Stimulated activated CD8-positive, alpha-beta memory T cell treated with anti-CD3 and anti-CD28 coated beads, Interleukin-7, amount 100 ng/mL, for 24 hours (primary cell): ENCODE results near the gene SCAMP5.
A peak's percentile ranks its signal among the peaks of the same experiment; 100 is the strongest.

Source experiments
- DNase-seq: peaks from one replicate; pipeline ENCODE4 v3.0.0-alpha.2; 2020; ENCODE audit warnings: low read depth

The SCAMP5 gene

DNA sequence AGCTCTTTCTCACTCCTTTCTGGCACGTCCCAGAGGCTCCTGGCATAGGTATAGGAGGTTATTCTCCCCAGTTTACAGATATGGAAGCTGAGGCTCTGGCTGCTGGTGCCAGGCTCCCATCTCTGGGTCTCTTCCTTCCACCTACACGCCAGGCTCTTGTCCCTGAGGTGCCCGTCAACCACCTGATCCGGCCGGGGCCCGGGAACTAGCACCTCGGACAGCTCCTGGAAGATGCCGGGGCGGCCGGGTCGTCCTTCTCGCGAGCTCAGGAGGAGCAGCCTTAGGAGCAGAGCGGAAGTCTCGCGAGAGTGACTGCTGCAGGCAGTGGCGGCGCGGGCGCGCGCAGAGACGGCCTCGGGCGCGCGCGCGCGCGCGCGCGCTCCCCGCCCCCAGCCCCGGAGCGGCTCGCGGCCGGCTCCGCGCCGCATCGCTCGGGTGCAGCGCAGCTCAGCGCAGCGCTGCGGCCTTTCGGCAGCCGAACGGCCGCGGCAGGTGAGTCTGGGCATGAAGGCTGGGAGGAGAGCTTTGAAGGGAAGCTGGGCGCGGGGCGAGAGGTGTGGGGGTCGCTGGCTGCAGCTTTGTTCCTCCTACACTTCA is at the start of gene SCAMP5:
TSS of gene SCAMP5 (plus strand) at position 382 of the 597 bp plus-strand sequence. CDS start 16,277 bp downstream, outside the sequence.
- peak; percentile 82 for DNase-seq

GRCh38 chr15:74950078-74950908 is 45.1 kb upstream of the SCAMP5 start:
- DNase-seq, result peak; percentile 65

DNA sequence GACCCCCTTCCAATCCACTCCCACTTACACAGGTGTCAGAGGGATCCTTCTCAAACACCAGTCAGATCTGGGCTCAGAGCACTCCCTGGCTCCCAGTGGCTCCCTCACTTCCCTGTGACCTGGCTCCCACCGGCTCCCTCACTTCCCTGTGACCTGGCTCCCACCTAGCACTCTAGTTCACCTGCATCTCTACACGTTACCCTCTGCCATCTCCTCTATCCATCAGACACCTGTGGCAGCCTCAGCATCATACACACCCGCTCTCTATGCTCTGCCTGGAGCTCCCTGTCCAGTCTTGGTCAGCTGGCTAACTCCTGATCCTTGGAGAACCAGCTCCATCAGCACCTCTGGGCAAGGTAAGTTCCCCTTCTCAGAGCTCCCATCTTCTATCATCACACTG is 44.4 kb upstream of the SCAMP5 start:
- no peak for DNase-seq

DNA sequence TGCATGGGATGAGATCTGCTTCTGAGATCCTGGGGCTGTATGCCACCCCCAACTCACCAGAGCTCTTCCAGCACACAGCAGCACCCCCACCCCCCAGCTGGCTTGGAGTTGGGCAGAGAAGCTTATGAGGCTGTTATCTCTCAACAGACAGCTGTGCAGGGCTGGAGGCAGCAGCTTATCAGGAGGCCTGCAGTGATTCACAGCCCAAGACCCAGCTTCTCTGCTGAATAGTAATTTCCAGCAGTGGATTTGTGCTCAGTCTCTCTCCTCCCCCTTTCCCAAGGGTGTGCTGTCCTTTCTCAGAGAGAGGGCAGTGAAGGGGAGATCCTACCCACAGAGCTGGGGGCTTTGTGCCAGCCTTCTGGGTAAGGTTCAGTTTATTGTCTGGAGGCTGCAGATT is 40.8 kb upstream of the SCAMP5 start:
- DNase-seq, result no peak

GRCh38 chr15:74955017-74955416 is 40.3 kb upstream of the SCAMP5 start:
- DNase-seq, result no peak

DNA sequence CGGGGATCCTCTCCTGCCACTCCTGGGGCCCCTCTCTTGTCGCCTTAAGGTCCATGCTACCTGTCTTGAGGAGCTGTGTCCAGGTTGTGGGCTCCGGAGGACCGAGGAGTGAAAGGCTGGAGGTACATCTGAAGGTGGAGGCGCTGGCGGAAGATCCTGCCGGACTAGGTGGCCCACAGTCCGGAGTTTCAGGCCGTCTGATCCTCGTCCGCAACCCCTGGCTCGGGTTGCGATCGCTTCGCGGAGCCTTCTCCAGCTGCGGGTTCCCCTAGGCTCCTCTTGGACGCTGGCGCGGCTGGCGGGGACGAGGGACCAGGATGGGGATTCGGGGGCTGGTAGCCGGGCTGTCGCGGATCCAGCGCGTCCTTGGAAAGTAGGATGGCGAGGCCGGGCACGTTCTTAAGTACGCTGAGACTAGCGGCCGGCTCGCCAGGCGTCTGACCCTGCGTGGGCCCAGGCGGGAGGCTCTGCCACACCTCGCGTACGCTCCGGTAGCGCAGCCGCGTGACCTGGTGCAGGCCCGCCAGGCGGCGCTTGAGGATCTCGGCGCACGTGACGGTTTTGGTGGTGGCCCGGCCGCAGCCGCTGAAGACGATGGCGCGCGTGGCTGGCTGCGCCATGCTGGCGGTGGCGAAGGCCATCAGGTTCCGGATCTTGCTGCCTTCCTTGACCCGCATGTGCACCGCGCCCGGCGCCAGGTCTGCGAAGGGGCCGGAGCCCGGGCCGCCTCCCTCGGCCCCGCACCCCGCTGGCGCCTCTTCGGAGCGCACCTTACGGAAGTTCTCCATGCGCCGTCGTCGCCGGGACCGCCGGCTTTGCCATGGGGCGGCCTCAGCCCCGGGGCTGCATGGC is 39.3 kb upstream of the SCAMP5 start:
- DNase-seq, result peak; percentile 22

DNA sequence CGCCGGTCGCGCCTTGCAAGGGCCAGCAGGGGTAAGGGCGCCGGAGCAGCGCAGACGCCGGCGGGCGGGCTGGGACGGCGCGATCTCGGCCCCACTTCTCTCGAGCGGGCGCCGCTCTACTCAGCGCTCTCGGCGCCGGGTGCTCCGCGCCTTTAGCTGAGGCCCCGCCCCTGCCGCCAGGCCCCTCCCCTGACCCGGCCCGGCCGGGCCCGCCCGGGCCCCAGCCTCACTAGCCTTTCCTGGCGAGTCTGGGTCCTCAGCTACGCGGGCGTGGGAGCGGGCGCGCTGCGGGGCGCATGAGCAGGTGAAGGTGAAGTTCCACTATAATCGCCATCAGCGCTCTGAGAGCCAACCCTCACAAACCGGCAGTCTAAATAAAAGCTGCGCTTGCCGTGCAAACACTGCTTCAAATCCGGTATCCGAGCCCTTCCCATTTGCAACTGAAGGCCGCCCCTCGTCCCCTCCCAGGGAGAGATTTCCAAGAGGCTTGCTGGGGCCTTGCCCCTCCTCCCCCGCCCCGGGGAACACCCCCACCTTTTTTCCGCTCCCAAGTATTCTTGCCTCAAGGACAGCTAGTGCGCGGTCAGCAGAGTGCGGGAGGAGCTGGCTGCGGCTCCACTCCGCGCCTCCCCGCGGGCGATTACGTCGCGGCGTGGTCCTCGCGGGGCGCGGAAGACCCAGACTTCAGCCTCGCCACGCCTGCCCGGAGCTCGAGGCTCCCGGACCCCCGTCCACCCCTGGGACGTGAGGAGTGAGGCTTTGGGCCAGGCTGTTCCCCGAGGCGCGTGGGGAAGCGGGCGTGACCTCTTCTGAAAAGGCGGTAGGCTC is 38.5 kb upstream of the SCAMP5 start, which contains the start of gene RPP25:
TSS of gene RPP25 (minus strand) at position 125 of the 828 bp plus-strand sequence. CDS start 189 bp downstream, outside the sequence.
- peak; percentile 57 for DNase-seq

- DNase-seq, result no peak
Observed at GRCh38 chr15:74957476-74958035, 37.8 kb upstream of the SCAMP5 start.

DNA sequence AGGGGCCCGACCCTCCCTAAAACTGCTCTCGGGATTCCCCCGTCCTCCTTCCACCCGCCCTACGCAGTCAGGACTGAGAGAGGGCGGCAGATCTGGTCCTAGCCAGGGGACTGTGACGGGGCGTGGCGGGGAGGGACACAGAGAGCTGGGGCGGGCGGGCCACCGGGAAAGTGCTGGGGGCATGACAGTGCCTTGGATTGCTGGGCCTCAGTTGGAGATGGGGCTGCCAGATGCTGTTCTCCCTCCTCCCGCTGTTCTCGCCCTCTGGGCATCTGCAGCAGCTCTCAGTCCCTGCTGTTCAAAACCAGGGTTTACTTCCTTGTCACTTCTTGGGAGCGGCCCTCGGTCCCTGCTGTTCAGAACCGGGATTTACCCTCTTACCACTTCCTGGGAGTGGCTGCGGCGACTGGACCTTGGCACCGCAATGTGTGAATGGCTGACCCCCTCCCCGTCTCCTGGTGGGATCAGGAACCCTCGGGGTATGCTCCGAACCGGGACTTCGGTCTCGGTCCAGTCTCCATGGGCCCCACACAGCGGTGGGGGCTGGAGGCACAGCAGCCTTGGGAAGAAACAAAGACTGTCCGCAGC is 36.9 kb upstream of the SCAMP5 start:
- no peak for DNase-seq

DNA sequence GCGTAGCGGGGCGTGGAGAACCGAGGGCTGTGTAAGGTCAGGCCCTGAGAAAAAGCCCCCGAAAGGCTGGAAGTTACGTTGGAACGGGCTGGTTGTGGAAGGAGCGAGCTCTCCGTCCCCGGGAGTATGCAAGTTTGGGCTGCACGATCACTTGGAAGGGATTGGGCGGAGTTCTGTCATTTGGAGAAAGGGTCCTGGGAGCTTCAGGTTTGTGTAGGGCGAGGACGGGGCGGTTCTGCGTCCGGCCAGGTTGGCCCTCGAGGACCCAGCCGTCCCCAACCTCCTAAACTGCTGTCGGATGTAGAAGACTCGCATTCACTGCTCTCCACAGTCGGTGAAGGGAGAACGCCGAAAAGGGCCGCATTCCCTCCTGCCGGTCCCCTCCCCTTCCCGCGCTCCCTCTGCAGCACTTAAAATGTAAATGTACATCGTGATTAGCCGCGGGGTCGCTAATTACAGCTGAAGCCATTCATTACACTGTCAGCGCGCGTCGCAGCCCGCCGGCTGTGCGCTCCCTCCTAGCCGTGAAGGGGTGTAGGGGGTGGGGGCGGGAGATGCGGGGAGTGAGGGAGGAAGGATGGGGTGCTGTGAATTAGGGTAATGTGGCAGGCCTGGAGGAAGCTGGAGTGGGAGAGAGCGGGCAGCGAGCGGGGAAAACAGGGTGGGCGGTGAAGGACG is 36.3 kb upstream of the SCAMP5 start:
- no peak for DNase-seq

- DNase-seq, result no peak
Observed at GRCh38 chr15:74959586-74959939, 35.8 kb upstream of the SCAMP5 start.

DNA sequence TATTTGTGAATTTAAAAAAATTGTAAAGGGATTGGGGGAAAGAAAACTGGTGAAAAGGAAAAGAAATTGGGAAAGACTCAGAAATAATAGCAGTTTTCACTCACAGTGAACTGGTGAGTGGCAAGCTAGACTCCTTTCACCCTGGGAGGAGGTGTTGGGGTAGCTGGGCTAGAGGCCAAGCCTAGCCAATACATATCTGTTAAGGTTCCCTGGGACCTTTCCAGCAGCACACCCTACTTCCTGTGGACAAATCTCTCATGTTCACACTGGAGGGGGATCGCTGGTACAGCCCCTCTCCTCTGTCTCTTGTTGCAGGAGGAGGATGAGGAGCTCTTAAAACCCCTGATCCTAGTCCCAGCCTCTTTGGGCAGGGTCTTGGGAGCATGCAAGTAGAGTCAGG is 35.1 kb upstream of the SCAMP5 start:
- no peak for DNase-seq

DNA sequence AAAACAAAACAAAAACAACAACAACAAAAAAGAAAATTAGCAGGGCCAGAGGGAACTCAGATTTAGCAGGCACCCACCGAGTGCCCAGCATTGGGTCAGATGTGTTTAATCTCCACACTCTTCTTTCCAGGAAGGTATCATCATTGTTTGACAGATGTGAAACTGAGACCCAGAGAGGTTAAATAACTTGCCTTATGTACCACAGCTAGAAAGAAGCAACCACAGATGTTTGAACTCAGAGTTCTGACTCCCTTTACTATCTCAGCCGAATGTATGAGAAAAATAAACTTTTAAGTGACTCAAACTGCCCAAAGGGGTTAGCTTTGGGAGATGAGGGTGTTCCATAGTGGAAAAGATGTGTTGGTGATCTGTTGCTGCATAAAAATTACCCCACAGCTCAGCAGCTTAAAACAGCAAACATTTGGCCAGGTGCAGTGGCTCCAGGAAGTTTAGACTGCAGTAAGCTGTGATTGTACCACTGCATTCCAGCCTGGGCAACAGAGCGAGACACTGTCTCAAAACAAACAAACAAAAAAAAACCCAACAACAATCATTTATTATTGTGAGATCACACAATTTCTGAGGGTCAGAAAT is 34.3 kb upstream of the SCAMP5 start:
- DNase-seq, result no peak

GRCh38 chr15:74961616-74962015 is 33.7 kb upstream of the SCAMP5 start:
- no peak for DNase-seq

DNA sequence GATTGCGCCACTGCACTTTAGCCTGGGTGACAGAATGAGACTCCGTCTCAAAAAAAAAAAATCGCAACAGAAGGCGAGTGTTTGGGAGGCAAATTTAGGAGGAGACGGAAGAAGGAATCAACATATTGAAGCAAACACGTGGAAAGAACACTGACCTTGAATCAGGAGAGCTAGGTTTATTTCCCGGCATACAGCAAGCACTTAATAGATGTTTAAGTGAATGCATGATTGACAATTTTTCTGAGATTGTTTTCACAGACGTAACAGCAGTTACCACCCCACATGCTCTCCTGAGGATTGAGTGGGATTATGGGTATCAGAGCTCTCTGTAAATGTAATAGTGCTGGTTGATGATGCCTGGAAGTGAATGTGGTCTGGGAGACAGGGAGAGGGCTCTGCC is 33.1 kb upstream of the SCAMP5 start:
- no peak for DNase-seq

DNA sequence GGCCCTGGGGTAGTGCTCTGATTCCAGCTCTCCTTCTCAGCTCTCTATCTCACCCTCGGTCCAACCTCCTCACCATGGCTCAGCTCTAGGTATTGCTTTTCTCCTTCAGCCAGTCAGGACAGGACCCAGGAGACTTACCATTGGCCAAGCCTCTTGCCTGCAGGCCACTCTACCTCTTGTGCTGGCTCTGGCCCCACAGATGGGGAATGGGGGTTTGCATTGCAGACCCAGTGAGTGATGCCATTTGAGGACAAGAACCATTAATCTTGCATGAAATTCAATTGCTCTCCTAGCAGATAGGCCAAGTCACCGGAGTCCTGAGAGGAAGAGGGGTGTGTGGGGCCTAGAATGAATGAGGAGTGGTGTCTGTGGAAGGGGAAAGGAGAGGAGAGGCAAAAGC is 32.7 kb upstream of the SCAMP5 start:
- DNase-seq, result no peak

DNA sequence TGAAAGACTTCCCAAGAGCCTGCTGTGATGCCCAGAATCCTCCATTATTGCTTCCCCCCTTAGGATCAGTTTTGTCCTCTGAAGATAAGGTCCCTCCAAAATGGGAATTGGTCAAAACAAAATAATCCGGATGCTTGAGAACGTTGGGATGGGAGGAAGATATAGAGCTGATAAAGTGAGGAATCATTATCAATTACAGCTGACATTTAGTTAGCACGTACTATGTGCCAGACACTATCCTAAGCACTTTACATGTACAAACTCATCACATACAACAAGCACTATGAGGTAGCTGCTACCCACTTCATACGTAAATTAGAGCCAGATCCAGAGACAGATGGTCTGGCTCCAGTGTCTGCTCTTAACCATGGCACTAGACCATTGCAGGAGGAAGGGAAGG is 32.1 kb upstream of the SCAMP5 start:
- no peak for DNase-seq

DNA sequence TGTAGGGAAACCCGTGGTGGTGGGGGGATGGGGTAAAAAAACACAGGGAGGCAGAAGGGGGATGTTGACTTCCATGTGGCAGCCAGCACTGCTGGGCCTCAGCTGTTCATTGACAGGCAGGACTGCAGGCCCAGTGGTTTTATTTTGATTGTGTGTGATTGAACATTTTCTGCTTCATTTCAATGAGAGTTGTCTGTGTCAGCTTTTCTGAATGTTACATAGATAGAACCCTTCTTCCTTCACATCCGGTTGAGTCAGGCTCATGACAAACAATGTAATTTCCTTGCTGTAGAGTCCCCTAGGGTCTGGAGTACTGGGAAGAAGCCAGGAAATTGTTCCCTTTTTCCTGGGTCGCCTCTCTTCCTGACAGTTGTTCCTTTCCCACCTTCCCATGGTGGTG is 30.6 kb upstream of the SCAMP5 start:
- no peak for DNase-seq

GRCh38 chr15:74967670-74968069 is 27.7 kb upstream of the SCAMP5 start:
- DNase-seq, result no peak

DNA sequence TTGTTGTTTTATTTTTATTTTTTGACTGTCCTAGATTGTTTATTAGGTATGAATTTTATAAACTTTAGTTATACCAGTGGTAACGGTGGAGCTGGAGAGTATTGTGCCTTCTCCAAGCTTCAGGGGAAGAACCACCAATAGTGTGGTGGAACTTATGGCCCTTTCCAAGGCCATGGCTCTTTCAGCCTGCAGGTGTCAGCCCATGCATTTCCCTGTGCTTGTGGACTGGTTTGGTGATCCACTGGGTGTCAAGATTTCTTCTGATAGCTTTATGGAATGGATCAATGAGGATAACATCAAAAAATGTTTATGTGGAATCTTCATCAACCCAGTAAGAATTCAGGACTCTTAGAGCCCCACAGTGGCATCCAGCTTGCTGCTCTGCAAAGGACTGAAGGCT is 19.2 kb upstream of the SCAMP5 start:
- no peak for DNase-seq
